GM23338 (cell line): ENCODE measurements around the gene RERGL. TPM values are rescaled to one million over a fixed set of nuclear protein-coding genes. Genes with fewer than 3 reads are reported as not detected.

Experiments
- ATAC-seq: fragments of 200-7000 bp; cut with Tn5 transposase; 3 replicates; pipeline ENCODE4 v1.9.1; 2020
- DNase-seq: peaks from one replicate; pipeline ENCODE4 v3.0.0-alpha.2; 2015; ENCODE audit warnings: low spot score
- H2AFZ ChIP-seq: fragments of 200-600 bp; sonication (generic); 2 replicates; pipeline ENCODE4 v1.8.0; 2016; ENCODE audit warnings: antibody characterized with exemption, mild to moderate bottlenecking, moderate library complexity
- H3F3A ChIP-seq: fragments of 200-600 bp; sonication (generic); replicated peaks from 2 replicates; pipeline ENCODE4 v1.8.0; 2017; ENCODE audit warnings: antibody characterized with exemption, mixed run types, low read depth
- H3K27ac ChIP-seq: fragments of 200-600 bp; sonication (generic); 2 replicates; pipeline ENCODE4 v1.6.1; 2016; ENCODE audit warnings: low read depth
- H3K27me3 ChIP-seq: fragments of 200-600 bp; sonication (generic); 2 replicates; pipeline ENCODE4 v1.8.0; 2016; ENCODE audit warnings: mild to moderate bottlenecking, mixed run types, moderate library complexity; ENCODE audit not compliant: insufficient read depth
- H3K36me3 ChIP-seq: fragments of 200-600 bp; sonication (generic); 2 replicates; pipeline ENCODE4 v1.8.0; 2016; ENCODE audit warnings: mild to moderate bottlenecking; ENCODE audit not compliant: insufficient read depth
- H3K4me1 ChIP-seq: fragments of 200-600 bp; sonication (generic); 2 replicates; pipeline ENCODE4 v1.8.0; 2016; ENCODE audit warnings: mild to moderate bottlenecking, moderate library complexity; ENCODE audit not compliant: insufficient read depth
- H3K4me2 ChIP-seq: fragments of 200-600 bp; sonication (generic); 2 replicates; pipeline ENCODE4 v1.7.1; 2017; ENCODE audit warnings: mixed run types
- H3K4me3 ChIP-seq: fragments of 200-600 bp; sonication (generic); 2 replicates; pipeline ENCODE4 v1.6.1; 2016; ENCODE audit warnings: mixed run types
- H3K79me2 ChIP-seq: fragments of 200-600 bp; sonication (generic); replicated peaks from 2 replicates; pipeline ENCODE4 v1.8.0; 2017; ENCODE audit warnings: mild to moderate bottlenecking; ENCODE audit not compliant: insufficient read depth
- H3K9me2 ChIP-seq: fragments of 200-600 bp; sonication (generic); 2 replicates; pipeline ENCODE4 v1.8.0; 2017; ENCODE audit not compliant: insufficient read depth
- H4K20me1 ChIP-seq: fragments of 200-600 bp; sonication (generic); replicated peaks from 2 replicates; pipeline ENCODE4 v1.8.0; 2017; ENCODE audit warnings: mild to moderate bottlenecking; ENCODE audit not compliant: insufficient read depth
- H3K27ac Mint-ChIP-seq: 2 replicates; pipeline ENCODE4 v1.8.0; 2020; ENCODE audit warnings: inconsistent platforms, mild to moderate bottlenecking, moderate library complexity, mixed read lengths
- H3K27me3 Mint-ChIP-seq: 3 replicates; pipeline ENCODE4 v1.8.0; 2022; ENCODE audit warnings: low read depth, mild to moderate bottlenecking, moderate library complexity, mixed read lengths, inconsistent platforms; ENCODE audit not compliant: insufficient read depth, poor library complexity
- H3K36me3 Mint-ChIP-seq: 3 replicates; pipeline ENCODE4 v1.8.0; 2021; ENCODE audit warnings: low read depth, mild to moderate bottlenecking, inconsistent platforms, moderate library complexity, mixed read lengths
- H3K4me1 Mint-ChIP-seq: 3 replicates; pipeline ENCODE4 v1.8.0; 2020; ENCODE audit warnings: mild to moderate bottlenecking, inconsistent platforms, mixed read lengths
- H3K4me3 Mint-ChIP-seq: 3 replicates; pipeline ENCODE4 v1.8.0; 2021; ENCODE audit warnings: moderate library complexity, mild to moderate bottlenecking, inconsistent platforms, mixed read lengths
- H3K9me3 Mint-ChIP-seq: 3 replicates; pipeline ENCODE4 v1.8.0; 2020; ENCODE audit warnings: moderate library complexity, mild to moderate bottlenecking, inconsistent platforms, mixed read lengths
- CREB1 ChIP-seq: fragments of 250-450 bp; sonication (Bioruptor Pico); IDR thresholded peaks from 2 replicates; pipeline ENCODE4 v1.5.0; 2020; ENCODE audit warnings: low read depth, mild to moderate bottlenecking, moderate library complexity
- EZH2phosphoT487 ChIP-seq: fragments of 200-600 bp; sonication (generic); IDR thresholded peaks from one replicate; pipeline ENCODE4 v1.8.1; 2018; ENCODE audit warnings: antibody characterized with exemption; ENCODE audit not compliant: unreplicated experiment
- JUNB ChIP-seq: IDR thresholded peaks from one replicate; pipeline ENCODE4 v1.6.1; 2016; ENCODE audit warnings: antibody characterized with exemption; ENCODE audit not compliant: unreplicated experiment
- NANOG ChIP-seq: IDR thresholded peaks from 2 replicates; pipeline ENCODE4 v1.6.1; 2016; ENCODE audit warnings: antibody characterized with exemption, borderline replicate concordance
- POLR2AphosphoS5 ChIP-seq: IDR thresholded peaks from 2 replicates; pipeline ENCODE4 v1.6.1; 2016; ENCODE audit warnings: antibody characterized with exemption, low read depth
- STAT1 ChIP-seq: IDR thresholded peaks from one replicate; pipeline ENCODE4 v1.6.1; 2016; ENCODE audit warnings: antibody characterized with exemption; ENCODE audit not compliant: unreplicated experiment
- ZNF114 ChIP-seq: fragments of 250-450 bp; sonication (Bioruptor Pico); IDR thresholded peaks from 2 replicates; pipeline ENCODE4 v1.5.0; 2020; ENCODE audit warnings: mild to moderate bottlenecking, moderate library complexity
- ZNF331 ChIP-seq: fragments of 250-450 bp; sonication (Bioruptor Pico); IDR thresholded peaks from 2 replicates; pipeline ENCODE4 v1.5.0; 2020; ENCODE audit warnings: low read depth, mild to moderate bottlenecking, moderate library complexity
- long read RNA-seq: library from polyadenylated mRNA; unstranded; transcript quantifications from one replicate; pipeline ENCODE4 v2.0.0, GENCODE V29; 2020; ENCODE audit not compliant: unreplicated experiment
- polyA plus RNA-seq: library from polyadenylated mRNA; unstranded; fragments of >200 nt; fragmentation: Nextera tagmentation; extraction: Ambion mirVana; gene quantifications from 2 replicates; pipeline ENCODE4 v1.2.1, GENCODE V29; 2016
- total RNA-seq: library from RNA; depleted of rRNA; stranded (reverse); fragments of >200 nt; shearing (Covaris generic); gene quantifications from 2 replicates; pipeline ENCODE4 v1.2.3, GENCODE V29; 2014; rRNA removed
- TF ChIP-seq, protein P1 (sequence below), 2 experiments: fragments of 200-600 bp in 1 of 2; sonication (generic) in 1 of 2; conservative IDR thresholded peaks; 2 replicates each; pipeline versions ENCODE4 v1.5.1 to v1.6.1; 2016 to 2017; ENCODE audit warnings: antibody characterized with exemption in 2 of 2, low read depth in 2 of 2, mild to moderate bottlenecking in 2 of 2, moderate library complexity in 1 of 2
- TF ChIP-seq, protein P2 (sequence below): IDR thresholded peaks from one replicate; pipeline ENCODE4 v1.6.1; 2018; ENCODE audit warnings: antibody characterized with exemption; ENCODE audit not compliant: unreplicated experiment

RERGL gene, protein sequence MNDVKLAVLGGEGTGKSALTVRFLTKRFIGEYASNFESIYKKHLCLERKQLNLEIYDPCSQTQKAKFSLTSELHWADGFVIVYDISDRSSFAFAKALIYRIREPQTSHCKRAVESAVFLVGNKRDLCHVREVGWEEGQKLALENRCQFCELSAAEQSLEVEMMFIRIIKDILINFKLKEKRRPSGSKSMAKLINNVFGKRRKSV
- total RNA-seq (not detected in 2 replicates), polyA plus RNA-seq (not detected in 2 replicates)
- long read RNA-seq = 0 reads

DNA sequence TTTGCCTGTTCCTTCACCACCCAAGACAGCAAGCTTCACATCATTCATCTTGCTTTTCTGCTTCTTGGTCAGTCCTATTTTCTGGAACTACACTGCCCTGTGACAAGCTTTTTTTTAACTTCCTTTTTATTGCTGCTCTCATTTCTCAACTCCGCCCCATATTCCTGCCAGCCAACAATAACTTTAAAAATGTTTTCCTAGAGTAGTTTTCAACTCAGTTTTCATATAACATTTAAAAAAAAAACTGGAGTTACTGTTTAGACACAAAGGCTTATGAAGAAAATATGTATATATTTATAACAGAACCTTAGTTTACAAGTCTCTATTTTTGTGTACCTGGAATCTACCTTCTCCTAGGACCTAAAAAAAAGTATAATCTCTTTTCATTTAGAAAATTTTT lies at the start of gene RERGL:
TSS of gene RERGL (minus strand) at position 101 of the 400 bp plus-strand sequence. CDS start at position 48, 53 bp downstream.
- Mint-ChIP-seq H3K9me3 (peaks cover 3% of the 10 kb centered on the region; the same call in 2 of the 3 replicates), H3K4me1 (no peaks in the 10 kb centered on the region), H3K36me3 (no peaks in the 10 kb centered on the region), H3K27ac (no peak within 1 kb of the TSS), H3K27me3 (no peaks in the 10 kb centered on the region), H3K4me3 (no peak within 1 kb of the TSS)
- Histone ChIP-seq H3K9me2 (no peaks in the 10 kb centered on the region; the same call in 1 of the 2 replicates), H4K20me1 (no peaks in the 10 kb centered on the region), H3K4me1 (no peaks in the 10 kb centered on the region), H2AFZ (no peak within 1 kb of the TSS), H3K27me3 (no peaks in the 10 kb centered on the region), H3K36me3 (no peaks in the 10 kb centered on the region), H3K4me3 (no peak within 1 kb of the TSS), H3K27ac (no peak within 1 kb of the TSS), H3K79me2 (no peaks in the 10 kb centered on the region), H3F3A (no peaks in the 10 kb centered on the region), H3K4me2 (no peak within 1 kb of the TSS)
- TF ChIP-seq, protein P1, sequence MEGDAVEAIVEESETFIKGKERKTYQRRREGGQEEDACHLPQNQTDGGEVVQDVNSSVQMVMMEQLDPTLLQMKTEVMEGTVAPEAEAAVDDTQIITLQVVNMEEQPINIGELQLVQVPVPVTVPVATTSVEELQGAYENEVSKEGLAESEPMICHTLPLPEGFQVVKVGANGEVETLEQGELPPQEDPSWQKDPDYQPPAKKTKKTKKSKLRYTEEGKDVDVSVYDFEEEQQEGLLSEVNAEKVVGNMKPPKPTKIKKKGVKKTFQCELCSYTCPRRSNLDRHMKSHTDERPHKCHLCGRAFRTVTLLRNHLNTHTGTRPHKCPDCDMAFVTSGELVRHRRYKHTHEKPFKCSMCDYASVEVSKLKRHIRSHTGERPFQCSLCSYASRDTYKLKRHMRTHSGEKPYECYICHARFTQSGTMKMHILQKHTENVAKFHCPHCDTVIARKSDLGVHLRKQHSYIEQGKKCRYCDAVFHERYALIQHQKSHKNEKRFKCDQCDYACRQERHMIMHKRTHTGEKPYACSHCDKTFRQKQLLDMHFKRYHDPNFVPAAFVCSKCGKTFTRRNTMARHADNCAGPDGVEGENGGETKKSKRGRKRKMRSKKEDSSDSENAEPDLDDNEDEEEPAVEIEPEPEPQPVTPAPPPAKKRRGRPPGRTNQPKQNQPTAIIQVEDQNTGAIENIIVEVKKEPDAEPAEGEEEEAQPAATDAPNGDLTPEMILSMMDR (conservative IDR thresholded peaks at IDR 0.05; ENCODE audit: low read depth in 2 of 2) = no peak
- TF ChIP-seq CREB1 (CRISPR knock-in tag) = no peak
- no peak for TF ChIP-seq JUNB
- DNase-seq = no peak
- ATAC-seq = no peak

DNA sequence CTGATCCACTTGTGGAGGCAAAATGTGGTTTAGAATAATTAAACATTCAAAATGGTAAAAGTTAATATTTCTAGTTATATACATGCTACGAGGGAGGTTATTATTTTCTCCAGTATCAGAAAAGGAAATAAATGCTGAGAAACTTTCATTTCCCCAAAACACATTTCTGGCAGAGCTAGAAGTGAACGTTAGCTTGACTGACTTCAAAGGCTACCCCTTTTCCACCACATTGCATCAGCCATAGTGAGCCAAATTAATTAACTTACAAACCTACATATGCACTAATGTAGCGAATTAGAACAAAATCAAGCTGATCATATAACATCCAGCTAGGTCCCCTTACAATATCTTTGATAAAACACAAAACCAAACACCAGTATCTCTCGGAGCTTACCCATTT lies 49.3 kb upstream of the RERGL start:
- Histone ChIP-seq H3K36me3 (no peaks in the 10 kb centered on the region), H3K9me2 (no peaks in the 10 kb centered on the region), H3K4me3 (no peak overlapping the region), H4K20me1 (no peaks in the 10 kb centered on the region), H3K4me2 (no peak overlapping the region), H3K27ac (no peak overlapping the region), H3K79me2 (no peaks in the 10 kb centered on the region), H3F3A (no peaks in the 10 kb centered on the region), H2AFZ (no peak overlapping the region), H3K4me1 (no peaks in the 10 kb centered on the region; the same call in 1 of the 2 replicates), H3K27me3 (no peaks in the 10 kb centered on the region)
- no peaks in the 10 kb centered on the region for H3K36me3 Mint-ChIP-seq
- DNase-seq (no peak), ATAC-seq (no peak)
- no peak overlapping the region for H3K27ac Mint-ChIP-seq
- TF ChIP-seq NANOG (no peak), CREB1 (CRISPR knock-in tag) (no peak), ZNF114 (CRISPR knock-in tag) (no peak), STAT1 (no peak), EZH2phosphoT487 (no peak)
- H3K9me3 Mint-ChIP-seq = no peaks in the 10 kb centered on the region
- H3K4me3 Mint-ChIP-seq = no peak overlapping the region
- peaks cover 2% of the 10 kb centered on the region for H3K27me3 Mint-ChIP-seq
- peaks cover 10% of the 10 kb centered on the region; the same call in 2 of the 3 replicates for H3K4me1 Mint-ChIP-seq

DNA sequence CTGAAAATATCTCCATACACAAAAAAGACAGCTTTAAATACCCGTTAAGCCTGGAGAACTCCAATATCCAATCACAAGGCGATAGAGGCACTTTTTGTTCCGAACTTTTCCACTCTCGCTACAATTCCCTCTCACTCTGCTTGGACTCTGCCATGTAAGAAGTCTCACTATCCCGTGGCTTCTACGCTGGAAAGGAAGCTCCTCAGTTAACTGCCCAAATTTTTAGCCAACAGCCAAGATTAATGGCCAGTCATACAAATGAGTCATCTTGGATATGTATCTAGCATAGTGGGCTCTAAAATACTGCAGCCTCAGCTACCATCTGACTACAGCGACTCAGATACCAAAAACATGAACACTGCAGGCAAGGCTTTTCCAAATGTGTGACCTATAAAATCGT lies 45.5 kb upstream of the RERGL start:
- H3K79me2 ChIP-seq = no peaks in the 10 kb centered on the region
- no peaks in the 10 kb centered on the region for H3K9me2 ChIP-seq
- Mint-ChIP-seq H3K36me3 (no peaks in the 10 kb centered on the region), H3K27ac (no peak overlapping the region), H3K4me1 (peaks cover 10% of the 10 kb centered on the region; the same call in 2 of the 3 replicates), H3K27me3 (peaks cover 2% of the 10 kb centered on the region), H3K9me3 (no peaks in the 10 kb centered on the region), H3K4me3 (no peak overlapping the region)
- H3F3A ChIP-seq = no peaks in the 10 kb centered on the region
- H3K4me2 ChIP-seq = no peak overlapping the region
- H3K4me1 ChIP-seq = no peaks in the 10 kb centered on the region; the same call in 1 of the 2 replicates
- no peak overlapping the region for H3K4me3 ChIP-seq
- H3K36me3 ChIP-seq = no peaks in the 10 kb centered on the region
- ATAC-seq (no peak), DNase-seq (no peak)
- no peaks in the 10 kb centered on the region for H4K20me1 ChIP-seq
- H2AFZ ChIP-seq = no peak overlapping the region
- H3K27me3 ChIP-seq = no peaks in the 10 kb centered on the region
- H3K27ac ChIP-seq = no peak overlapping the region
- TF ChIP-seq POLR2AphosphoS5 (no peak), ZNF331 (no peak), ZNF114 (CRISPR knock-in tag) (no peak), JUNB (no peak)
- TF ChIP-seq, protein P1 (conservative IDR thresholded peaks at IDR 0.05; ENCODE audit: low read depth in 2 of 2) = no peak
- TF ChIP-seq, protein P2, sequence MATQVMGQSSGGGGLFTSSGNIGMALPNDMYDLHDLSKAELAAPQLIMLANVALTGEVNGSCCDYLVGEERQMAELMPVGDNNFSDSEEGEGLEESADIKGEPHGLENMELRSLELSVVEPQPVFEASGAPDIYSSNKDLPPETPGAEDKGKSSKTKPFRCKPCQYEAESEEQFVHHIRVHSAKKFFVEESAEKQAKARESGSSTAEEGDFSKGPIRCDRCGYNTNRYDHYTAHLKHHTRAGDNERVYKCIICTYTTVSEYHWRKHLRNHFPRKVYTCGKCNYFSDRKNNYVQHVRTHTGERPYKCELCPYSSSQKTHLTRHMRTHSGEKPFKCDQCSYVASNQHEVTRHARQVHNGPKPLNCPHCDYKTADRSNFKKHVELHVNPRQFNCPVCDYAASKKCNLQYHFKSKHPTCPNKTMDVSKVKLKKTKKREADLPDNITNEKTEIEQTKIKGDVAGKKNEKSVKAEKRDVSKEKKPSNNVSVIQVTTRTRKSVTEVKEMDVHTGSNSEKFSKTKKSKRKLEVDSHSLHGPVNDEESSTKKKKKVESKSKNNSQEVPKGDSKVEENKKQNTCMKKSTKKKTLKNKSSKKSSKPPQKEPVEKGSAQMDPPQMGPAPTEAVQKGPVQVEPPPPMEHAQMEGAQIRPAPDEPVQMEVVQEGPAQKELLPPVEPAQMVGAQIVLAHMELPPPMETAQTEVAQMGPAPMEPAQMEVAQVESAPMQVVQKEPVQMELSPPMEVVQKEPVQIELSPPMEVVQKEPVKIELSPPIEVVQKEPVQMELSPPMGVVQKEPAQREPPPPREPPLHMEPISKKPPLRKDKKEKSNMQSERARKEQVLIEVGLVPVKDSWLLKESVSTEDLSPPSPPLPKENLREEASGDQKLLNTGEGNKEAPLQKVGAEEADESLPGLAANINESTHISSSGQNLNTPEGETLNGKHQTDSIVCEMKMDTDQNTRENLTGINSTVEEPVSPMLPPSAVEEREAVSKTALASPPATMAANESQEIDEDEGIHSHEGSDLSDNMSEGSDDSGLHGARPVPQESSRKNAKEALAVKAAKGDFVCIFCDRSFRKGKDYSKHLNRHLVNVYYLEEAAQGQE = no peak
